Stimulated activated CD8-positive, alpha-beta memory T cell treated with anti-CD3 and anti-CD28 coated beads, Interleukin-15, amount 100 ng/mL, for 24 hours (primary cell): Measurements from ENCODE around the gene VSX2.
"Not testable (repeated sequence)": the region's sequence is repeated elsewhere in the genome, so short reads cannot be mapped to it uniquely, and the experiment has no call there.

Experiments
- DNase-seq: peaks from one replicate; pipeline ENCODE4 v3.0.0-alpha.2; 2020; ENCODE audit warnings: low read depth

VSX2 gene

GRCh38 chr14:74260525-74261233 is 21.4 kb downstream of the VSX2 start:
- no peak for DNase-seq

GRCh38 chr14:74261288-74261687 is 22.0 kb downstream of the VSX2 start:
- no peak for DNase-seq

DNA sequence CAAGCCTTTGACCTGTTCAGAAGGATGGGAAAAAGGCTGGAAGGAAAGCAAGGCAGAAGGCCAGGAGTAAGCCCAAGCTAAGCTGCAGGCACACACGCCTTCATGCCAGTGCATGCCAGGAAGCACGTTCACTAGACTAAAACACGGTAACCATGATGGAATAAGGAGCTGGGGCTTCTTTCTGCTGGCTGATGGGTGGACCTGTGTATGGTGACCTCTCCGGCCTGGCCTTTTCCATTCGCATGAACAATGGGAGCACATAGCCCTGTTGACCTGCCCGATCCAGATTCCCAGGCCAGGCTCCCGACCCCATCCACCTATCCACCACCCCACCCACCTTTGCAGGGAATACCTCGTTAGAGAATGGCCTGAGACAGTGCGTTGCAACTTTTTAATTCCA is 22.8 kb downstream of the VSX2 start:
- DNase-seq, result no peak

DNA sequence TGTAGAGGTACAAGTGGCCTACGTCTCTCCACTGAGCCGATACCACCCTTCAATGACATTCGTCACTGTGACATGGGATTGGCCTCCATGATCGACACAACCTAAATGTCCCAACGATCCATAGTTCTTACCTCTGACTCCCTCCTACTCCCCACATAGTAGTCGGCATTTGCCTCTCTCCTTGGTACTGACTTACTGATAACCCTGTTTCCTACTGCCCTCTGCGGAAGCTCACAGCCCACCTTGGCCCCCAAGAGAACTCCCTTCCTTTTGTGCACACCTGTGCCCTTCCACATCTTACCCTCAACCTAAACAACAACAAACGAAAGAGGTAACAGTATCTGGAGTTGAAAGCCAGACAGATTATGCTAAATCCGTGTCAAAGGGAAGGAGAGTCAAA is 23.9 kb downstream of the VSX2 start:
- DNase-seq, result no peak

- DNase-seq, result no peak
These were observed 24.7 kb downstream of the VSX2 start for GRCh38 chr14:74263921-74264320.

DNA sequence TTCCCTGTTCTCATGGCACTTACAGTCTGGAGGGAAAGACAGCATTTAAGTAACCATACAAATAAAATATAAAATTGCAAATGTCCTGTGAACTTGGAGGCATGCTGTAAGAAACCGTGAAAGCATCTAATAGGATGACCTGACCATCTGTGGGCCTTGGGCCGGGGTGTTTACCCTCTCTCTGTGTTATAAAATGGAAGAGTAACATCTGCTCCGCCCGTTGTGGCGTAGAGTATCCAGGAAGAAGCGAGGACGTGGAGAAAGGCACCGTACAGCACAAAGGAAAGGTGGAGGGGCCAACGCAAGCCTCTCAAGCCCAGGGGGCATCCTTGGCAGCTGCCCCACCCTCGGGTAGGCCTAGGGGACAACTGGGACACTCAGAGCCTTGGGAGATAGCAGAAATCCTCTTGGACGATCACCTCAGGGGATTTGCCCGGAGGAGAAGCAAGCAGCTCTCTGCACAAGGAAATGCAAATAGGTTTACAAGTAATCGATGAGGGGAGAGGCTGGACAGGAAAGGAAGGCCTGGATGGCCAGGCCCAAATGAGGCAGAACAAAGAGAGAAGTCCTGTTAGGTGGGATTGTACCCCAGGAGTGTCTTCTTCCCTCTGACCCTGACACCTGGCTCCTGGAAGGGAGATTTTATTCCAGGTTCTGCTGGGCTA is 26.2 kb downstream of the VSX2 start:
- no peak for DNase-seq

GRCh38 chr14:74267588-74267987 is 28.3 kb downstream of the VSX2 start:
- no peak for DNase-seq

DNA sequence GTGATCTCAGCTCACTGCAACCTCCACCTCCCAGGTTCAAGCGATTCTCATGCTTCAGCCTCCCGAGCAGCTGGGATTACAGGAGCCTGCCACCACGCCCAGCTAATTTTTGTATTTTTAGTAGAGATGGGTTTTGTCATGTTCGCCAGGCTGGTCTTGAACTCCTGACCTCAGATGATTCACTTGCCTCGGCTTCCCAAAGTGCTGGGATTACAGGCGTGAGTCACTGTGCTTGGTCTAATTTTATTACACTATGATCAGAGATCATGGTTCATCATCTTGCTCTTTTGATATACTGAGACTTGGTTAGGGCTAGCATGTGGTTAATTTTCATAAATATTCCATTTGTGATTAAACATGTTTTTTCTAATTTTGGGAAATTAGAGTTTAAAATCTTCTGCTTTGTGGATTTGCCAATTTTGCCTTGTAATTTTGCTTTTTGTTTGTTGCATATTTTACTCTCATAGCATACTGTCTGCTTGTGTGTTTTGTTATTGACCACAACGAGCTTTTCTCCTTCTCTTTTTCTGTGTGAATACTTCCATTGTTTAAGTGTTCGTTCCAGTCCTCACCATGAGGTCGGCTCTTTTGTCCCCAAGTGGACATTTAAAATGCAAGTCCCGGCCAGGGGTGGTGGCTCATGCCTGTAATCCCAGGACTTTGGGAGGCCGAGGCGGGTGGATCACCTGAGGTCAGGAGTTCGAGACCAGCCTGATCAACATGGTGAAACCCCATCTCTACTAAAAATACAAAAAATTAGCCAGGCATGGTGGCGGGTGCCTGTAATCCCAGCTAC is 31.3 kb downstream of the VSX2 start:
- not testable (repeated sequence) for DNase-seq

DNA sequence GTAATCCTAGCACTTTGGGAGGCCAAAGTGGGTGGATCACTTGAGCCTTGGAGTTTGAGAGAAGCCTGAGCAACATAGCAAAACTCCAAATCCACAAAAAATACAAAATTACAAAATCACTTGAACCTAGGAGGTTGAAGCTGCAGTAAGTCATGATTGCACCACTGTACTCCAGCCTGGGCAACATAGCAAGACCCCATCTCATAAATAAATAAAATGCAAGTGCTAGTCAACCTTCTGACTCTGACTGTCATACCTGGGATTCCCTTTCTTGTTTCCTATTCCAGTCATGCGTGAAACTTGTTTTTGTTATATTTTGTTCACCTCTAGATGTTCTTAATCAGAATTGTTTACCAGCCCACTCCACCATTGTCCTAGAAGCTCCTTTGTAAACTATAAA is 32.1 kb downstream of the VSX2 start:
- no peak for DNase-seq

- no peak for DNase-seq
These were observed 36.1 kb downstream of the VSX2 start for GRCh38 chr14:74275241-74275841.

- DNase-seq, result no peak
These were observed 38.8 kb downstream of the VSX2 start for GRCh38 chr14:74278080-74278479.

DNA sequence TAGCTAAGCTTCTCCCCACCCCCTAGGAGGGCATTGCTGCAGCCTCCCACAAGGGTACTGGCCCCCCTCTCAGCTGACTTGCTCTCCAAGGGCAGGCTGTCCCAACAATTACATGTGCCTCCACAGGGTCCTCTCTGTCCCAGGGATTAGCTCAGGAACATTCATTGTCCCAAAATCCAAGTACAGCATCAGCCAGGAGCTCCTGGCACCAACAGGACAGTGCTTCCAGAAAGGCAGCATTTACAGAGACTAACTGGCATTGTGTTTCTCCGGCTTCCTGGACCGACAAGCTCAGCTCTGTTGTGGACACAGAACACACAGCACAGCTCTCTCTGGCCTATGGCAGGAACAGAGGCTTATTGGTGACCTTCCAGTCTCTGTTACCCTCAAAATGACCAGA is 41.8 kb downstream of the VSX2 start:
- no peak for DNase-seq

- no peak for DNase-seq
These were observed 47.5 kb downstream of the VSX2 start for GRCh38 chr14:74286736-74287135.

DNA sequence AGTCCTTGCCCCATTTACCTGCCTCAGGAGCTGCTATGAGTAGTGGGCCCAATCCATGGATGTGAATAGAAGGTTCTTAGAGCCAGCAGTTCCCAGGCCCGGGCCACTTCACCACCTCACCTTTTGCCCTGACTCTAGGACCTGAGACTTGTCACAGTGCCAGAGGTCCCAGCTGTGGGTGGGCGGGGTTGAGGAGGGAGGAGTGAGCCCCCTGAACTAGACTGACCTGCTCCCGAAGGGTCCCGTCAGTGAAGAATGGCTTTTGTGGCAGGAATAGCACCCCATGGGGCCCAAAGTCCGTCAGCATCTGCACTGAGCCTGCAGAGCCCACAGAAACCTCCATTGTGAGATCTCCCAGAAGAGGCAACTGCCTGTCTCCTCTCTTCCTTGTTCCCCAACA is 50.6 kb downstream of the VSX2 start:
- no peak for DNase-seq

DNA sequence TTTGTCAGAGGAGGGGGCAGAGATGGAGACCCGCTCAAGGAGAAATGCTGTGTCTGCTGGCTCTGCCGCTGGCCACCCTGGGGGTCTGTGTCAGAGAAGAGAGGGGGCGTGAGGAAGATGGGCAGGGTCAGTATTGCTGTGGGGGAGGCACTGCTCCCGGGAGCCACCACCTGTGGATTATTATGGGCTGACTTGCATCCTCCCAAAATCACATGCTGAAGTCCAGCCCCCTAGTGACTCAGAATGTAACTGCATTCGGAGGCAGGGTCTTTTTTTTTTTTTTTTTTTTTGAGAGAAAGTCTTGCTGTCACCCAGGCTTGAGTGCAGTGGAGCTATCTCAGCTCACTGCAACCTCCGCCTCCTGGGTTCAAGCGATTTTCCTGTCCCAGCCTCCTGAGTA is 51.2 kb downstream of the VSX2 start:
- DNase-seq, result no peak

DNA sequence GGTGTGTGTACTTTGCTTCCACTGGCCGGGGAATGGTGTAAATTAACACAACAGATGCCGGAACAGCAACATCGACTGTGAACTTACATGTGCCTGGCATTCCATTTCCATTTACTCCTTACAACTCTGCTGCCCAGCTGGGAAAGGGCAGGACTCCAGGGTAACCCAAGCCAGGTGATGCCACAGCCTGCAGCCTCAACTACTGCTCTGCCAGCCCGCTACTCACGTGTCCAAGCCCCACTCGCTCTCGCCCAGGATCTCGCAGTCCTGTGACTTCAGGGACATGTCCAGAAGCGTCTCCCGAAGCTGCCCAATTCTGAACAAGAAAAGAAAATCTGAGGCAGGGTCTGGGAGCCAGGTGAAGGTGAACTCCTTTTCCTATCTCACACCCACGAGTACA is 52.8 kb downstream of the VSX2 start:
- DNase-seq, result no peak

DNA sequence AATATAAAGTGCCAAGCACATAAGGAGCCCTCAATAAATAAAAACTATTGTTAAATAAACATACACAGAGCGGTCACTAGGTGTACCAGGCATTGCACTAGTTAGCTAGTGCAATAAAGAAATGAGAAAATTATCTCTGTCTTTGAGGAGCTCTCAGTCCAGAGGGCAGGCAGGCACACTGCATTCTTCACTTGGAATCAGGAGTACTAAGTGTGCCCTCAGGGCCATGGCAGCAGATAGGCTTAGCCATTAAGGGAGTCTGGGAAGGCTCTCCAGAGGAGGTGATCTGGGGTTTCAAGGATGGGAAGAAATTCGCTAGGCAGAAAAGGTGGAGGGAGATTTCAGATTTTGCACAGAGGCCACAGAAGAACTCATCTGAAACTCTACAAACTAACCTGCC is 54.4 kb downstream of the VSX2 start:
- DNase-seq, result no peak

DNA sequence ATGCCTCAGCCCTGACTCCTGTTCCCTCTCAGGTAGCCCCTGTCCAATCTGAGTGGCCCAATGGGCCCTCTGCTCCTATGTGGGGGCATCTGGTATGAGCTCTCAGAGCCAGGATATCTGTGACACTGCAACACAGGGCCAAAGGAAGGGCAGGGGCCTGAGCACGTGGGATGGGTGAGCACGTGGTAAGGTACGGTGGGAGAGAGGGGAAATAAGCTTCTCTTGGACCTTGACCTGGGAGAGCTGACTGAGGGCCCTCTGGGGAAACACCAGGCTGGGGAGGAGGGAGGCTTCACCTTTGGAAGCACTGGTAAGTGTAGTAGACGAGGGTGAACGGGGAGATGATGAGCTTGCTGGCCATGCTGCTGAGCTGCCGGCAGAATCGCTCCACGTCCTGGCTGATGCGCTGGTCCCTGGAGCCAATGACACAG is 56.8 kb downstream of the VSX2 start:
- DNase-seq, result no peak

DNA sequence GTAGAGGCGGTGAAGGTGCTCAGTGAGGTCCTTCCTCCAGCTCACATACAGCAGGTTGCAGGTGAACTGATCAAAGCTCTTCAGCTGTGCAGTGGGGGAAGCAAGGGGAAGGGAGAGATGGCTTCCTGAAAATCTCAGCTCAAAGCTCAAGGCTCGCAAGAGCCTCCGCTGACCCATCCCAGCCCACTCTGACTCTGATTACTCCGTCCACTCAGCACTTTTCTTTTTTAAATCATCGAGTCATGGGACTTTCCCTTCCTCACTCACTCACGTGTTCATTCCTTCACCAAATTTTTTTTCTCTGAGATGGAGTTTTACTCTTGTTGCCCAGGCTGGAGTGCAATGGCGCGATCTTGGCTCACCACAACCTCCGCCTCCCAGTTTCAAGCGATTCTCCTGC is 58.7 kb downstream of the VSX2 start:
- no peak for DNase-seq

GRCh38 chr14:74299061-74299545 is 59.9 kb downstream of the VSX2 start:
- no peak for DNase-seq

GRCh38 chr14:74301594-74302151 is 62.4 kb downstream of the VSX2 start:
- no peak for DNase-seq

DNA sequence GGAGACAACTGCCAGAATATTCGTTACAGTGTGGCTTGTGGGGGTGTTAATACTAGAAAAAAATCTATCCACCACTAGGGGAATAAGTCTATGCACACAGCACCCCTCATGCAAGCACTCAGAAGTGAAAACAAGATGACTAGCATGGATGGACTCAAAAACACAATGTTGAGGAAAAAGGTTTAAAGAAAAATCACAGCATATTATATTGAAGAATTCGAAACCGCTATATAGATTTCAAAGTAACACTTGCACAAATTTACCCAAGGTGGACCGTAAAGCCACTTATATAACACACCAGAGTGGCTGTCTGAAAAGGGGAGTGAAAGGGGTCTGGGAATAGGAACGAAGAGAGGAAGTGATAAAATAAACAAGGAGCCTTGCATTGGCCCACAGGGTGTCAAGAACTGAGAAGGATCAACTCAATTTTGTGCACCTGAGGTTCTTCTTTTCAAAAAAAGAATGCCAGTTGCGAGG is 62.9 kb downstream of the VSX2 start:
- no peak for DNase-seq
